HepG2 (cell line): ENCODE data around the gene NUDT22. TPM values are rescaled to one million over a fixed set of nuclear protein-coding genes. Genes with fewer than 3 reads are reported as not detected.
A peak's percentile ranks its signal among the peaks of the same experiment; 100 is the strongest.

ENCODE experiments used
- ARID2 ChIP-seq: sonication (generic); formaldehyde crosslinking; IDR thresholded peaks from 2 replicates; pipeline ENCODE4 v1.8.1; 2022; ENCODE audit warnings: mild to moderate bottlenecking, missing genetic modification reagents, borderline replicate concordance
- ATM ChIP-seq: fragments of 450-650 bp; IDR thresholded peaks from 2 replicates; pipeline ENCODE4 v1.7.1; 2017; ENCODE audit warnings: mild to moderate bottlenecking, borderline replicate concordance
- DNMT3B ChIP-seq: conservative IDR thresholded peaks from 2 replicates; pipeline ENCODE4 v1.6.1; 2016; ENCODE audit warnings: missing biosample characterization, control low read depth
- ELF3 ChIP-seq: IDR thresholded peaks from 2 replicates; pipeline ENCODE4 v1.6.1; 2016; ENCODE audit warnings: missing genetic modification reagents, missing compliant biosample characterization
- MAFK ChIP-seq, 2 experiments: IDR thresholded peaks in 1 of 2; conservative IDR thresholded peaks in 1 of 2; 2 replicates each; pipeline ENCODE4 v1.6.1; 2011; ENCODE audit warnings: improper control_type of control experiment in 2 of 2, low read length in 2 of 2
- NFE2L1 ChIP-seq: sonication (generic); formaldehyde crosslinking; IDR thresholded peaks from 2 replicates; pipeline ENCODE4 v1.4.0; 2020; ENCODE audit warnings: missing genetic modification reagents, mild to moderate bottlenecking, borderline replicate concordance
- SP140L ChIP-seq: sonication (generic); formaldehyde crosslinking; IDR thresholded peaks from 2 replicates; pipeline ENCODE4 v1.4.0; 2020; ENCODE audit warnings: missing genetic modification reagents, borderline replicate concordance
- SRF ChIP-seq: IDR thresholded peaks from 2 replicates; pipeline ENCODE4 v1.6.1; 2011; ENCODE audit warnings: mild to moderate bottlenecking, low read depth, low read length, moderate library complexity
- TMF1 ChIP-seq: sonication (generic); formaldehyde crosslinking; IDR thresholded peaks from 2 replicates; pipeline ENCODE4 v1.8.1; 2022; ENCODE audit warnings: low read depth, missing genetic modification reagents
- XRCC5 ChIP-seq: fragments of 200-400 bp; formaldehyde crosslinking; optimal IDR thresholded peaks from 2 replicates; pipeline ENCODE3; 2017; ENCODE audit warnings: mild to moderate bottlenecking, low read length
- YY1 ChIP-seq: IDR thresholded peaks from 2 replicates; pipeline ENCODE4 v1.6.1; 2011; ENCODE audit warnings: low read length, low read depth, moderate library complexity, mild to moderate bottlenecking; ENCODE audit not compliant: insufficient read depth, insufficient replicate concordance
- ZFP36L2 ChIP-seq: sonication (generic); formaldehyde crosslinking; IDR thresholded peaks from 2 replicates; pipeline ENCODE4 v1.4.0; 2020; ENCODE audit warnings: missing genetic modification reagents
- ZNF12 ChIP-seq: sonication (generic); formaldehyde crosslinking; IDR thresholded peaks from 2 replicates; pipeline ENCODE4 v1.5.0; 2020; ENCODE audit warnings: missing genetic modification reagents
- ZNF678 ChIP-seq: sonication (generic); formaldehyde crosslinking; IDR thresholded peaks from 2 replicates; pipeline ENCODE4 v1.4.0; 2020; ENCODE audit warnings: mild to moderate bottlenecking, missing genetic modification reagents
- polyA plus RNA-seq, 8 experiments: library from polyadenylated mRNA; depleted of rRNA in 3 of 8; stranded (reverse) in 7 of 8; unstranded in 1 of 8; fragments of >200 nt; fragmentation: Illumina TruSeq in 4 of 8; extraction: Trizol in 4 of 8; gene quantifications; 2 replicates each; pipeline versions ENCODE4 v1.2.1 to v1.2.3, GENCODE V29; 2011 to 2016; ENCODE audit warnings: low read depth in 4 of 8, missing spikeins in 1 of 8, mixed read lengths in 1 of 8; ENCODE audit not compliant: insufficient read depth in 1 of 8
- total RNA-seq, 5 experiments: library from RNA; depleted of rRNA; stranded (reverse); fragments of >200 nt; fragmentation: Illumina TruSeq; extraction: Trizol; gene quantifications; 2 replicates each; pipeline ENCODE4 v1.2.3, GENCODE V29; 2016; ENCODE audit warnings: low read depth in 1 of 5
- TF ChIP-seq, protein P1 (sequence below): sonication (generic); formaldehyde crosslinking; IDR thresholded peaks from 2 replicates; pipeline ENCODE4 v1.4.0; 2020; ENCODE audit warnings: missing genetic modification reagents
- TF ChIP-seq, protein P2 (sequence below): IDR thresholded peaks from 2 replicates; pipeline ENCODE4 v1.6.1; 2016; ENCODE audit warnings: control low read depth
- TF ChIP-seq, protein P3 (sequence below): sonication (generic); formaldehyde crosslinking; IDR thresholded peaks from 2 replicates; pipeline ENCODE4 v1.4.0; 2020; ENCODE audit warnings: missing genetic modification reagents

The NUDT22 gene
- total and polyA plus RNA-seq, 2 of the 13 experiments (the other 11 are each of a cell fraction or from before 2014, with no cell fraction given): 33.5 to 39.8 TPM

DNA sequence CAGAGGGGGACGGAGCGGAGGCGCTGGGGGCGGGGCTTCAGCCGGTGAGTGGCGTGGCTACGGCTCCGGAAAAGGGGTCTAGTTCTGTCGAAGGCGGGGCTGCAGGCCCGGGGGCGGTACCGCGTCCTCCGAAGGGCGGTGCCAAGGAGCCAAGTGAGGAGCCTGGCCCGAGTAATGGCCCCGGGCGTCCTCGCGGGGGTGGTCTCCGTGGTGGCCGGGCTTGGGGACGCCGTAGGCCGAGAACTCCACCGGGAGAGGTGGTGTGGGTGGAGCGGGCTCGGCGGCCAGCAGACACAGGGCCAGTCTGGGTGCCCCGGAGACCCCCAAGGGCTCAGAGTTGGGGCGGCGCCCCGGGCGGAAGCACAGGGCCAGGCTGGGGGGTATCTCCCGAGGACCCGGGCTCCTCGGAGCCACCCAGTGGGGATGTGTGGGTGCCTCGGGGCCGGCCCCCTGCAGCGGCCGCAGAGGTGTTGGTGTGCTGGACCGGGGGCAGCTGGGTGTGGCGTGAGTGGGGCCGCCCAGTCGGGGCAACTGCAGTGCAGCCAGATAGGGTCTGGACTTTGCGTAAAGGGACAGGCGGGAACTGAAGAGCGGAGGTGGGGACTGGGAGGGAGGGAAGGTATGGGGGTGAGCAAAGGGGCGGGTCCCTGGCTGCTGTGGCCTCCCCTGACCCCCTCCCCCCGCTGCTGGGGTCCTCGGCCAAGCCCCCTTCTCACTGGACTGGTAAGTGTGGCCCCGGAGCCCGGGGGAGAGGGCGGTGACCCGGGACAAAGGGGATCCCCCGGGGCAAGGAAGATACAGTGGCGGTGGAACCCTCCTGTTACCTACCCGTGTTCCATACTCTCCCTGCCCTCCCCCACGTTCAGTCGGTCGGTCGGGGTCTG, 15.7 kb downstream of the NUDT22 start (continued):
- TF ChIP-seq, protein P1, sequence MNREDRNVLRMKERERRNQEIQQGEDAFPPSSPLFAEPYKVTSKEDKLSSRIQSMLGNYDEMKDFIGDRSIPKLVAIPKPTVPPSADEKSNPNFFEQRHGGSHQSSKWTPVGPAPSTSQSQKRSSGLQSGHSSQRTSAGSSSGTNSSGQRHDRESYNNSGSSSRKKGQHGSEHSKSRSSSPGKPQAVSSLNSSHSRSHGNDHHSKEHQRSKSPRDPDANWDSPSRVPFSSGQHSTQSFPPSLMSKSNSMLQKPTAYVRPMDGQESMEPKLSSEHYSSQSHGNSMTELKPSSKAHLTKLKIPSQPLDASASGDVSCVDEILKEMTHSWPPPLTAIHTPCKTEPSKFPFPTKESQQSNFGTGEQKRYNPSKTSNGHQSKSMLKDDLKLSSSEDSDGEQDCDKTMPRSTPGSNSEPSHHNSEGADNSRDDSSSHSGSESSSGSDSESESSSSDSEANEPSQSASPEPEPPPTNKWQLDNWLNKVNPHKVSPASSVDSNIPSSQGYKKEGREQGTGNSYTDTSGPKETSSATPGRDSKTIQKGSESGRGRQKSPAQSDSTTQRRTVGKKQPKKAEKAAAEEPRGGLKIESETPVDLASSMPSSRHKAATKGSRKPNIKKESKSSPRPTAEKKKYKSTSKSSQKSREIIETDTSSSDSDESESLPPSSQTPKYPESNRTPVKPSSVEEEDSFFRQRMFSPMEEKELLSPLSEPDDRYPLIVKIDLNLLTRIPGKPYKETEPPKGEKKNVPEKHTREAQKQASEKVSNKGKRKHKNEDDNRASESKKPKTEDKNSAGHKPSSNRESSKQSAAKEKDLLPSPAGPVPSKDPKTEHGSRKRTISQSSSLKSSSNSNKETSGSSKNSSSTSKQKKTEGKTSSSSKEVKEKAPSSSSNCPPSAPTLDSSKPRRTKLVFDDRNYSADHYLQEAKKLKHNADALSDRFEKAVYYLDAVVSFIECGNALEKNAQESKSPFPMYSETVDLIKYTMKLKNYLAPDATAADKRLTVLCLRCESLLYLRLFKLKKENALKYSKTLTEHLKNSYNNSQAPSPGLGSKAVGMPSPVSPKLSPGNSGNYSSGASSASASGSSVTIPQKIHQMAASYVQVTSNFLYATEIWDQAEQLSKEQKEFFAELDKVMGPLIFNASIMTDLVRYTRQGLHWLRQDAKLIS (CRISPR knock-in tag): no peak
- TF ChIP-seq ATM (no peak), NFE2L1 (CRISPR knock-in tag) (no peak), MAFK (conservative IDR thresholded peaks at IDR 0.05 in 1 of 2, IDR thresholded peaks at IDR 0.05 in 1 of 2; ENCODE audit: low read length in 2 of 2) (no peak), ARID2 (CRISPR knock-in tag) (no peak), XRCC5 (no peak), DNMT3B (CRISPR knock-in tag) (no peak), ZNF12 (CRISPR knock-in tag) (no peak), ZFP36L2 (no peak), ZNF678 (CRISPR knock-in tag) (0 out of 2 replicates have a peak, but pooled peaks have one; percentile 0), ELF3 (CRISPR knock-in tag) (peak; percentile 9; the same call in 1 of the 2 replicates), YY1 (peak; percentile 88), SP140L (no peak), TMF1 (CRISPR knock-in tag) (0 out of 2 replicates have a peak, but pooled peaks have one; percentile 8), SRF (0 out of 2 replicates have a peak, but pooled peaks have one; percentile 13)
- TF ChIP-seq, protein P2, sequence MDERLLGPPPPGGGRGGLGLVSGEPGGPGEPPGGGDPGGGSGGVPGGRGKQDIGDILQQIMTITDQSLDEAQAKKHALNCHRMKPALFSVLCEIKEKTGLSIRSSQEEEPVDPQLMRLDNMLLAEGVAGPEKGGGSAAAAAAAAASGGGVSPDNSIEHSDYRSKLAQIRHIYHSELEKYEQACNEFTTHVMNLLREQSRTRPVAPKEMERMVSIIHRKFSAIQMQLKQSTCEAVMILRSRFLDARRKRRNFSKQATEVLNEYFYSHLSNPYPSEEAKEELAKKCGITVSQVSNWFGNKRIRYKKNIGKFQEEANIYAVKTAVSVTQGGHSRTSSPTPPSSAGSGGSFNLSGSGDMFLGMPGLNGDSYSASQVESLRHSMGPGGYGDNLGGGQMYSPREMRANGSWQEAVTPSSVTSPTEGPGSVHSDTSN (CRISPR knock-in tag): peak; percentile 82
- TF ChIP-seq, protein P3, sequence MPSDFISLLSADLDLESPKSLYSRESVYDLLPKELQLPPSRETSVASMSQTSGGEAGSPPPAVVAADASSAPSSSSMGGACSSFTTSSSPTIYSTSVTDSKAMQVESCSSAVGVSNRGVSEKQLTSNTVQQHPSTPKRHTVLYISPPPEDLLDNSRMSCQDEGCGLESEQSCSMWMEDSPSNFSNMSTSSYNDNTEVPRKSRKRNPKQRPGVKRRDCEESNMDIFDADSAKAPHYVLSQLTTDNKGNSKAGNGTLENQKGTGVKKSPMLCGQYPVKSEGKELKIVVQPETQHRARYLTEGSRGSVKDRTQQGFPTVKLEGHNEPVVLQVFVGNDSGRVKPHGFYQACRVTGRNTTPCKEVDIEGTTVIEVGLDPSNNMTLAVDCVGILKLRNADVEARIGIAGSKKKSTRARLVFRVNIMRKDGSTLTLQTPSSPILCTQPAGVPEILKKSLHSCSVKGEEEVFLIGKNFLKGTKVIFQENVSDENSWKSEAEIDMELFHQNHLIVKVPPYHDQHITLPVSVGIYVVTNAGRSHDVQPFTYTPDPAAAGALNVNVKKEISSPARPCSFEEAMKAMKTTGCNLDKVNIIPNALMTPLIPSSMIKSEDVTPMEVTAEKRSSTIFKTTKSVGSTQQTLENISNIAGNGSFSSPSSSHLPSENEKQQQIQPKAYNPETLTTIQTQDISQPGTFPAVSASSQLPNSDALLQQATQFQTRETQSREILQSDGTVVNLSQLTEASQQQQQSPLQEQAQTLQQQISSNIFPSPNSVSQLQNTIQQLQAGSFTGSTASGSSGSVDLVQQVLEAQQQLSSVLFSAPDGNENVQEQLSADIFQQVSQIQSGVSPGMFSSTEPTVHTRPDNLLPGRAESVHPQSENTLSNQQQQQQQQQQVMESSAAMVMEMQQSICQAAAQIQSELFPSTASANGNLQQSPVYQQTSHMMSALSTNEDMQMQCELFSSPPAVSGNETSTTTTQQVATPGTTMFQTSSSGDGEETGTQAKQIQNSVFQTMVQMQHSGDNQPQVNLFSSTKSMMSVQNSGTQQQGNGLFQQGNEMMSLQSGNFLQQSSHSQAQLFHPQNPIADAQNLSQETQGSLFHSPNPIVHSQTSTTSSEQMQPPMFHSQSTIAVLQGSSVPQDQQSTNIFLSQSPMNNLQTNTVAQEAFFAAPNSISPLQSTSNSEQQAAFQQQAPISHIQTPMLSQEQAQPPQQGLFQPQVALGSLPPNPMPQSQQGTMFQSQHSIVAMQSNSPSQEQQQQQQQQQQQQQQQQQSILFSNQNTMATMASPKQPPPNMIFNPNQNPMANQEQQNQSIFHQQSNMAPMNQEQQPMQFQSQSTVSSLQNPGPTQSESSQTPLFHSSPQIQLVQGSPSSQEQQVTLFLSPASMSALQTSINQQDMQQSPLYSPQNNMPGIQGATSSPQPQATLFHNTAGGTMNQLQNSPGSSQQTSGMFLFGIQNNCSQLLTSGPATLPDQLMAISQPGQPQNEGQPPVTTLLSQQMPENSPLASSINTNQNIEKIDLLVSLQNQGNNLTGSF: peak; percentile 56; the same call in 1 of the 2 replicates
